HG03342 (cell line): Measurements from ENCODE around the gene TNN.
"Not testable (repeated sequence)": the region's sequence is repeated elsewhere in the genome, so short reads cannot be mapped to it uniquely, and the experiment has no call there.

ENCODE experiments used
- ATAC-seq: cut with Tn5 transposase; IDR thresholded peaks from one replicate; pipeline ENCODE4 v1.9.1; 2021; ENCODE audit warnings: mild to moderate bottlenecking, moderate library complexity; ENCODE audit not compliant: unreplicated experiment

The TNN gene, protein sequence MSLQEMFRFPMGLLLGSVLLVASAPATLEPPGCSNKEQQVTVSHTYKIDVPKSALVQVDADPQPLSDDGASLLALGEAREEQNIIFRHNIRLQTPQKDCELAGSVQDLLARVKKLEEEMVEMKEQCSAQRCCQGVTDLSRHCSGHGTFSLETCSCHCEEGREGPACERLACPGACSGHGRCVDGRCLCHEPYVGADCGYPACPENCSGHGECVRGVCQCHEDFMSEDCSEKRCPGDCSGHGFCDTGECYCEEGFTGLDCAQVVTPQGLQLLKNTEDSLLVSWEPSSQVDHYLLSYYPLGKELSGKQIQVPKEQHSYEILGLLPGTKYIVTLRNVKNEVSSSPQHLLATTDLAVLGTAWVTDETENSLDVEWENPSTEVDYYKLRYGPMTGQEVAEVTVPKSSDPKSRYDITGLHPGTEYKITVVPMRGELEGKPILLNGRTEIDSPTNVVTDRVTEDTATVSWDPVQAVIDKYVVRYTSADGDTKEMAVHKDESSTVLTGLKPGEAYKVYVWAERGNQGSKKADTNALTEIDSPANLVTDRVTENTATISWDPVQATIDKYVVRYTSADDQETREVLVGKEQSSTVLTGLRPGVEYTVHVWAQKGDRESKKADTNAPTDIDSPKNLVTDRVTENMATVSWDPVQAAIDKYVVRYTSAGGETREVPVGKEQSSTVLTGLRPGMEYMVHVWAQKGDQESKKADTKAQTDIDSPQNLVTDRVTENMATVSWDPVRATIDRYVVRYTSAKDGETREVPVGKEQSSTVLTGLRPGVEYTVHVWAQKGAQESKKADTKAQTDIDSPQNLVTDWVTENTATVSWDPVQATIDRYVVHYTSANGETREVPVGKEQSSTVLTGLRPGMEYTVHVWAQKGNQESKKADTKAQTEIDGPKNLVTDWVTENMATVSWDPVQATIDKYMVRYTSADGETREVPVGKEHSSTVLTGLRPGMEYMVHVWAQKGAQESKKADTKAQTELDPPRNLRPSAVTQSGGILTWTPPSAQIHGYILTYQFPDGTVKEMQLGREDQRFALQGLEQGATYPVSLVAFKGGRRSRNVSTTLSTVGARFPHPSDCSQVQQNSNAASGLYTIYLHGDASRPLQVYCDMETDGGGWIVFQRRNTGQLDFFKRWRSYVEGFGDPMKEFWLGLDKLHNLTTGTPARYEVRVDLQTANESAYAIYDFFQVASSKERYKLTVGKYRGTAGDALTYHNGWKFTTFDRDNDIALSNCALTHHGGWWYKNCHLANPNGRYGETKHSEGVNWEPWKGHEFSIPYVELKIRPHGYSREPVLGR (N-terminal part only)

DNA sequence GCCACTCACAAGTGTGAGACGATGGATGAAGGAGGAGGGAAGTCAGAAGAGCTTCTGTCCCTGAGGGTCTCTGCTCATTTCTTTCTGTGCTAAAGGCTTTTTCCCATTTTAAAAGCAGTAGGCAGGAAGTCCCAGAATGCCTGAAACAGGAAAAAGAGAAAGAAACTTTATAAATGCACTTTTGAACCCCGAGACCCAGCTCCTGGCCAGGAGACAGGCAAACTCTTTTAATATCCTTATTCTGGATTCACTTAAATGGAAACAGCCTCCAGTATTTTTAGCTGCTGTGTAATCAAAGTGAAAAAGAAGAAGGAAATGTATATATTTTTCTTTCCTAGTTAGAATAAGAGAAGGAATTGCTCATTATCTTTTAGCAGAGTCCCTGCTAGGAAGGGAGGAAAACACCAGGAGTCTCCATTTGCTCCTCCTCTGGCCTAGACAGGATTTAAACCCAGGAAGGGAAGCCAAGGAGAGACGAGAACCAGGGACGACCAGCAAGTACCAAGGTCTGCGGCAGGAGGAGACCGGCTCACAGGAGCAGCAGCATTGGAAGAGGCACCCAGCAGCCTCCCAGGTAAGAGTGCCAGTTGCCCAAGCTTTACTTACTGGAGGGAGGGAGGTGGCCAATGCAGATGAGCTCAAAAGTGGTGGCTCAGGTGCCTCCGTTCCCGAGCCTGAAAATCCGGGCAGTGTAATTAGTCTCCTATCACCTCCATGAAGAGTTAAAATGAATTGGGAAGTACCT, at the start of gene TNN:
TNN (plus strand) TSS at position 472 of the 745 bp plus-strand sequence. CDS start 9,586 bp downstream, outside the sequence.
- no peak for ATAC-seq

- ATAC-seq: no peak
These were observed 48.1 kb upstream of the TNN start for GRCh38 chr1:175019524-175019923.

DNA sequence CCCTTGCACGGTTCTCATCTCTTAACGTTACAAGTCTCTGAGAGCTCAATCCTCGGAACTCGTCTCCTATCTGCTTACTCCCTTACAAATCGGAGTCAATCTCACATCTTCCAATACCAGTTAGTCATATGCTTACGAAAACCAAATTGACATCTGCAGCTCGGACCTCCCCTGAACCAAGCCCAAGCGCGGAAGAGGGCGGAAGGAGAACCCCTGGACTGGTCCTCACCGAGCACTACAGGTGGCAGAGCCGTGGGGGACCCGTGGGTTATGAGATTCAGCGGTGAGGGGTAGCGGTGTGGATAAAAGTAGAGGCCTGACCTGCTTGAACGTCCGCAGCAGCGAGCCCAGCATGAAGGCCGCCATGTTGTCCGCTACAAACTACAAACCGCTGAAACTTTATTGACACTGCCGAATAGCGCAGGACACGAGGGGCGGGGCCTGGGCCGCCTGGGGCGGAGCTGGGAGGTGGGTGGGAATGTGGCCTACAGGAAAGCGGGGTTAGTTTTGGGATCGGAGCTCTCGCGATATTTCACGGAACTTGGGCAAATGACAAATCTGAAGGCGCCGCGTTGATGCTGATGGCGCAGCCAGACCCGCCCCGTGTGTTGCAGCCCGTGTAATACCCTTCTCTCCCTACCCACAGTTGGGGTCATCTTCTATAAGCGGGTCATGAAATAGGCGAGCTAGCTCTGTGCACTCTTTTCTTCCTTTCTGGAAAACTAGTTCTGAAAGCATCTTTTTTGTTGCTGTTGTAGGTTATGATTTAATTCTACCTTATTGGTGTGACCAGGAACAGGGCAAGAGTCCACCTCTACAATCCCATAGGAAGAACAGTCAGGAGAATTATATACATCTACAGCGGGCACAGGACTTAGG, 44.4 kb upstream of the TNN start, which contains the start of gene MRPS14:
MRPS14 (minus strand) TSS at position 383 of the 879 bp plus-strand sequence; CDS start at position 366, 17 bp downstream.
- peak; percentile 88 for ATAC-seq

DNA sequence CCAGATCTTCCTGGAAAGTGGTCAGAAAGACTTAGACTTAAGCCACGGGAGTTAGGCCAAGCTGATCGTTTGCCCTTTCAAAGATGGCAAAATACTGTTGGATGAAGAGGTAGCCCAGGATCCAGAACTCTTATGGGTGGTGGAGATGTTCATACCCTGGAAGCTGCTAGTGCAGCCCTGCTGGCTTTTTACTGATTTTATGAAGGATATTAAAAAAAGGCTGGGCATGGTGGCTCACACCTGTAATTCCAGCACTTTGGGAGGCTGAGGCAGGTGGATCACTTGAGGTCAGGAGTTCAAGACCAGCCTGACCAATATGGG, 43.8 kb upstream of the TNN start:
- not testable (repeated sequence) for ATAC-seq

DNA sequence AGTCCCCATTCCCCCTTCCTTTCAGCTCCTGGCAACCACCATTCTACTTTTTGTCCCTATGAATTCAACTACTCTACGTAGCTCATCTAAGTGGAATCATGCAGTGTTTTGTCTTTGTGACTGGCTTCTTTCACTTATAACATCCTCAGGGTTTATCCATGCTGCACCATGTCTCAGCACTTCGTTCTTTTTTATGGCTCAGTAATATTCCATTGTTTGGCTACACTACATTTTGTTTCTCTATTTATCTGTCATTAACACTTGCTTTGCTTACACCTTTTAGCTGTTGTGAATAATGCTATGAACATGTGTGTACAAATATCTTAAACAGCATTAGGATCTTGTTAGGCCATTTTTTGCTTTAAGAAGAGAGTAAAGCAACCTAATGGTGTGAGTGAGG, 42.9 kb upstream of the TNN start:
- ATAC-seq: no peak

DNA sequence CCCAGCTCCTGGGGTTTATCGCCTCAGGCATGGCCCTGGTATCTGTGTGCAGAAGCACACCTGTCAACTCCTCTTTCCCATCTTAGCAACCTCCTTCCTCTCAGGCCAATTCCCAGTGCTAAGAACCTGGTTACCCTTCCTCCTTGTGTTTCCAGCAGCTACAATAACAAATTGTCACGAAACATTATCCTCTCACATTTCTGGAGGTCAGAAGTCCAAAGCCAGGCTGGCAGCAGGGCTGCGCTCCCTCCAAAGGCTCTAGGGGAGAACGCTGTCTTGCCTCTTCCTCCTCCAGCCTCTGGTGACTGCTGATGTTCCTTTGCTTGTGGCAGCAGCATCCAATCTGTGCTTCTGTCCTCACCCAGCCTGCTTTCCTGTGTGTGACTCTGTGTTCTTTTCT, 33.7 kb upstream of the TNN start:
- no peak for ATAC-seq

GRCh38 chr1:175034775-175035174, 32.9 kb upstream of the TNN start:
- no peak for ATAC-seq

DNA sequence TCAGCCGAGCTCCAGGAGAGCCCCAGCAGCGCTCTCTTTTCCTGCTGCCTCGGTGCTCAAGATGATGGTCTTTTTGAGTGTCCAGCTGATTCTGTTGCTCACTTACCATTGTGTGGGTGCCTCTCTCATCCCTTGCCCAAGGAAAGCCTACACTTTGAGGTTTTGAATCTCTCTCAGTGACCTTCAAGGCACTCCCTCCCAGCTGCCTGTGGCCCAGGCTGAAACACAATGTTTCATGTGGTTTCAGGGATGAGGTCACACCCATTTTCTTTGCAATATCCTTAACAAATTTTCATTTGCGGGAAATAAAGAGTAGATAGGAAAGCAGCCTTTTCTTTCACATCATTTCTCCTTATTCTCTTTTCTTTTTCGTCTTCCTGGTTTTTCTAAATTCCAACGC, 31.8 kb upstream of the TNN start:
- ATAC-seq: no peak

- ATAC-seq: no peak
These were observed 31.2 kb upstream of the TNN start for GRCh38 chr1:175036476-175036875.

DNA sequence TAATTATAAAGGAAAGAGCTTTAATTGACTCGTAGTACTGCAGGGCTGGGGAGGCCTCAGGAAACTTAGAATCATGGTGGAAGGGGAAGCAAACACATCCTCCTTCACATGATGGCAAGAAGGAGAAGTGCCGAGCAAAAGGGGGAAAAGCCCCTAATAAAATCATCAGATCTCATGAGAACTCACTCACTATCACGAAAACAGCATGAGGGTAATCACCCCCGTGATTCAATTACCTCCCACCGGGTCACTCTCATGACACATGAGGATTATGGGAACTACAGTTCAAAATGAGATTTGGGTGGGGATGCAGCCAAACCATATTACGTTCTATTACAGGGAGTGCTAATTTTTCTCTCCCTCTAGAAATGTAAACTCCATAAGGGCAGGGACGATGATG, 30.2 kb upstream of the TNN start:
- no peak for ATAC-seq

DNA sequence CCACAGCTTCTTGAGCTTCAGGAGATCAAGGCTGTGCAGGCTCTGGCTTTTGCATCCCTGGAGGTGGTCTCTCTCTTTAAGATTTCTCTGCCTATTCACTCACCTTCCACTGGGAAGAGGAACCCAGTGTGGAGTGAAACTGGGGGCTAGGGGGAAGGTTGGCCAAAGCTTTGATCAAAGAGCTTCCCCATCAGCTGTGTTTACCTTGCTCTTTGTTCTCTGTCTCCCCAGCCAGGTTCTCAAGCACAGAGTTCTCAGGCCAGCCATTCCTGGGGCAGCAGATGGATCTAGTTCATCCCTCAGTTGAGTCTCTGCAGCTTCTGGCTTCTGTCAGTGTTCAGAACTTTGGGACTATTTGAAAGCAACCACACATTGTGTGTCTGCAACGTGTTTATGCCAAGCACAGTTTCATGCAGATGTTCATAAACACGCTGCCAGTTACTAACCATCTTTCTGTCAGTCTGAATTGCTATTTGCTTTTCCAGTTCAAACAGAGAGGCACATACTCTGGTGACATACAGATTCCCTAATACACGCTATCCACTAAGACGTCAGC, 27.2 kb upstream of the TNN start:
- no peak for ATAC-seq

GRCh38 chr1:175042650-175043049, 25.0 kb upstream of the TNN start:
- no peak for ATAC-seq

- ATAC-seq: no peak
These were observed 23.8 kb upstream of the TNN start for GRCh38 chr1:175043824-175044223.

GRCh38 chr1:175044591-175044990, 23.0 kb upstream of the TNN start:
- ATAC-seq: not testable (repeated sequence)

DNA sequence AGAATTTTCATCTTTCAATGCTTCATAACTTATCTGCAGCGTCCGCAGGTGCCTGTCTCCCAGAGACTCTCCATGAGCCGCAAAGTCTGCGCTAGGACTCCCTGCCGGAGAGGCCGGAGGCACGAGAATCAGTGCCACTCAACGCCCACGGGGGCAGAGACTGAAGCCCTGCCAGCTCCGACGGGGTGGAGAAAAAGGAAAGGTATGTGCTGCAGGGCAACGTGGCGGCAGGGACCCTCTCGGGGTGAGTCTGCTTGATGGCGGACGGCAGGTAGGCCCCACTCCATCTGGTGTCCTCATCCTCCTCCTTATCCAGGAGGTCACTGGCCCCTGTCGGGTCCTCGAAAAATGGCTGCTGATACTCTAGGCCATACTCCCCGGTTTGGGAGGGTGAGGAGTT, 22.5 kb upstream of the TNN start:
- no peak for ATAC-seq

DNA sequence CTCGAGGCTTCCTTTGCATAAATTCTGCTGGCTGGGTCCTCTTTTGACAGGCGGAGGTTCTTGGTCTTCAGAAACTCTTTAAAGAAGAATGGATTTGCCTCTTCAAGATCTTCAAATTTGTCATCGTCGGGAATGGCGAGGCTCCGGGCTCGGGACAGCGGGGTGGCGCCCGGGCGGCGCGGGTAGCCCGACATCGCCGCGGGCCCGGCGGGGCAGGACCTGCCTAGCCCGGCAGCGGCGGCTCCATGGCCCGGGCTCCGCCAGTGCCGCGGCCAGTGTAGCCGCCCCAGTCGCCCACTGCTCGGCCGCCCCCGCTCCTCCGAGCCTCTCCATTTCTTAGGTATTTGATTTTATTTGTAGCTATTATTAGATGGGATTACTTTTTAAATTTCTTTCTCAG, 22.1 kb upstream of the TNN start:
- no peak for ATAC-seq

DNA sequence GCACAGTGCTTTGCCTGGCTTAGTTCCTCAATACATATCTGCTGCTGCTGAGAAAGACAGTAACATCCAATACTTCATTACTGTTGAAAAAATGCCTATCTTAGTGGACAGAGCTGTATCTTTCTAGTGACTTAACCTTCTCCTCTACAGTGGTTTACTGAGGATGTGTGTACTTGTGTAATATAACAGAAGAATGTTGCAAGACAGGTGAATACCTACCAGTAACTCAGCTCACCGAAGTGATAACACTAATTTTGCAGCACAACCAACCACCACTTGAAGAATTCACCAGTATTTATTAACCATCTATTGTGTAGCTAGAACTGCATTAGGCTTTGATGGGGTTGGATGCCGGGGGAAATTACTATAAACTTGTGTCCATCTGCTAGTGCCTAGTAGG, 16.6 kb upstream of the TNN start:
- ATAC-seq: no peak

DNA sequence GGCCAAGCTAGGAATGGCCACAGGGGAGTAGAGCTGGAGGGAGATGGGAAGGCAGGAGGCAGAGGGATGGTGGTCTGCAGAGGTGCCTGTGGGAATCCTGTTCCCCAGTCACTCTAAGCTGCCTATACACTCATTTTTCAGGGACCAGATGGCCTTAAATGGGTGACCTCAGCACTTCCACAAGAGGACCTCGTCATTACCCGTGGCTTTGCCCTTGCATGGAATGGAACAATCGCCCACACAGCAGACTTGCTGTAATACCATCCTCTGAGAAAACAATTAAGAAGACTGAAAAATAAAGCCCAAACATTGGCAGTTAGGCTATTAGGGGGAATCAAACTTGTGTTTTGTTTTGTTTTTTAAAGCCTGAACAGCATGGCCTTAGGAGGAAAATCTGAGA, 12.9 kb upstream of the TNN start:
- no peak for ATAC-seq

DNA sequence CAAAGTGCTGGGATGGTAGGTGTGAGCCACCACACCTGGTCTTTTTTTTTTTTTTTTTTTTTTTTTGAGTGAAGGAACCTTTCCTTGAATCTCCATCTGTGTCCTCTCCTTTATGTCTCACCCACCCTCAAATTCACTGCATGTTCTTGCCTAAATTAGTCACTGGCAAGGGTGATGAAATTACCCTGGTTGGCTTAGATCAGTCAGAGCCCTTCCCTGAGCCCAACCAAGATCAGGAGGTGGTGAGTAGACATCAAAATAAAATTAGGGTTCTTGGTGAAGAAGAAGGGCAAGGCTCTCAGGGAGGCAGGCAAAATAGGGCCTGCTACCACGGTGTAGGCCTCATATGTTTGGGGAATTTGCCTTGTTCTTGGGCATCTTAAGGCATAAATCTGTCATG, 5.3 kb upstream of the TNN start:
- ATAC-seq: no peak
